ENCODE measurements around the gene KLRC1. TPM values are rescaled to one million over a fixed set of nuclear protein-coding genes. Genes with fewer than 3 reads are reported as not detected.
"Not testable (repeated sequence)": the region's sequence is repeated elsewhere in the genome, so short reads cannot be mapped to it uniquely, and the experiment has no call there.

The KLRC1 gene
- polyA plus RNA-seq, 1 experiment: not detected

DNA sequence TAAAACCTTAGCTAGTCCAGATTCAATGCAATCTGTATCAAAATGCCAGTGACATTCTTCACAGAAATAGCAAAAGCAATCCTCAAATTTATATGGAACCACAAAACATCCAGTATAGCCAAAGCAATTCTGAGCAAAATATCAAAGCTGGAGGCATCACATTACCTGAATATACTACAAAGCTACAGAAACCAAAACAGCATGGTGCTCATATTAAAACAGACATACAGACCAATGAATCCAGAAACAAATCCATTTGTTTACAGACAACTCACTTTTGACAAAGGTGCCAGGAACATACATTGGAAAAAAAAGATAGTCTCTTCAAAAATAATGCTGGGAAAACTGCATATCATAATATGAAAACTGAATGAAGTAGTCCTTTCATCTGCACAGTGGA lies 48.4 kb downstream of the KLRC1 start:
- Histone ChIP-seq H3K4me3 (ENCODE audit: low read depth, low read length) (no peak overlapping the region), H3K27ac (ENCODE audit: low read depth, low read length) (no peak overlapping the region), H3K27me3 (ENCODE audit: control insufficient read depth, insufficient read depth, low read length) (no peaks in the 10 kb centered on the region), H3K9me3 (ENCODE audit: control insufficient read depth, insufficient read depth, low read length) (no peaks in the 10 kb centered on the region)
- TF ChIP-seq, protein P1, sequence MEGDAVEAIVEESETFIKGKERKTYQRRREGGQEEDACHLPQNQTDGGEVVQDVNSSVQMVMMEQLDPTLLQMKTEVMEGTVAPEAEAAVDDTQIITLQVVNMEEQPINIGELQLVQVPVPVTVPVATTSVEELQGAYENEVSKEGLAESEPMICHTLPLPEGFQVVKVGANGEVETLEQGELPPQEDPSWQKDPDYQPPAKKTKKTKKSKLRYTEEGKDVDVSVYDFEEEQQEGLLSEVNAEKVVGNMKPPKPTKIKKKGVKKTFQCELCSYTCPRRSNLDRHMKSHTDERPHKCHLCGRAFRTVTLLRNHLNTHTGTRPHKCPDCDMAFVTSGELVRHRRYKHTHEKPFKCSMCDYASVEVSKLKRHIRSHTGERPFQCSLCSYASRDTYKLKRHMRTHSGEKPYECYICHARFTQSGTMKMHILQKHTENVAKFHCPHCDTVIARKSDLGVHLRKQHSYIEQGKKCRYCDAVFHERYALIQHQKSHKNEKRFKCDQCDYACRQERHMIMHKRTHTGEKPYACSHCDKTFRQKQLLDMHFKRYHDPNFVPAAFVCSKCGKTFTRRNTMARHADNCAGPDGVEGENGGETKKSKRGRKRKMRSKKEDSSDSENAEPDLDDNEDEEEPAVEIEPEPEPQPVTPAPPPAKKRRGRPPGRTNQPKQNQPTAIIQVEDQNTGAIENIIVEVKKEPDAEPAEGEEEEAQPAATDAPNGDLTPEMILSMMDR (IDR thresholded peaks at IDR 0.05; ENCODE audit: low read depth, low read length): no peak
- CTCF ChIA-PET: interaction anchor here (1.4 kb wide), 1 partner anchor 159 kb away, joined by 3 read pairs; no protein-coding TSS in a partner anchor
- DNase-seq (ENCODE audit: low read depth, low spot score): no peak
- POLR2A ChIA-PET: no interaction called here

DNA sequence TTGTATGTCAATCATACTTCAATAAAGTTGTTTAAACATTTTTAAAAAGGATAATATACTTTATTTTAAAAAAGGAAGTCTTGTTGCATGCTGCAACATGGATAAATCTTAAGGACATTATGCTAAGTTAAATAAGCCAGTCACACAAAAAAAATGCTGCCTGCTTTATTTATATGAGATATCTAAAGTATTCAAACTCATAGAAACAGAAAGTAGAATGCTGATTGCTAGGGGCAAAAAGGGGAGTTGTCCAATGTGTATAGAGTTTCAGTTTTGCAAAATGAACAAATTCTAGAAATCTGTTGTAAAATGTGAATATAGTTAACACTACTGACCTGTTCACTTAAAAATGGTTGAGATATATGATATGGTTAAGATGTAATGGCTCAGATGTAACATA lies 52.3 kb downstream of the KLRC1 start:
- no peak for DNase-seq (ENCODE audit: low read depth, low spot score)
- Histone ChIP-seq H3K27ac (ENCODE audit: low read depth, low read length) (no peak overlapping the region), H3K9me3 (ENCODE audit: control insufficient read depth, insufficient read depth, low read length) (no peaks in the 10 kb centered on the region), H3K4me3 (ENCODE audit: low read depth, low read length) (no peak overlapping the region), H3K27me3 (ENCODE audit: control insufficient read depth, insufficient read depth, low read length) (no peaks in the 10 kb centered on the region)
- POLR2A ChIA-PET: no interaction called here
- CTCF ChIA-PET: no interaction called here
- TF ChIP-seq, protein P1 (IDR thresholded peaks at IDR 0.05; ENCODE audit: low read depth, low read length): no peak

DNA sequence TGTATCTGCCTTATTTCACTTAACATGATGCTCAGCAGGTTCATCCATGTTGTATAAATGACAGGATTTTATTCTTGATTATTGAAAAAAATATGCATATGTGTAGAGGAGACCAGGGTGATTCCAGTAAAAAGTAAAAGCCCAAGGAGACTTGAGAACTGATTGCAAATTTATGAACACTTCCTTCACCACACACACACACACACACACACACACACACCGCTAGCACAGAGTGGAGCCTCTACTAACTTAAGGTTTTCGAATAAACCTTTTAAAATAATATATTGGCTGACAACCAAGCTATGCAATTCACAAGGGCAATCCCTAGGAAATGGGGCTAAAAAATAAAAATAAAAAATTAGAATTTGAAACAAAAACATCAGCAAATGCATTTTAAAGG lies 55.0 kb downstream of the KLRC1 start:
- no peak for DNase-seq (ENCODE audit: low read depth, low spot score)
- no peak overlapping the region for H3K27ac ChIP-seq (ENCODE audit: low read depth, low read length)
- H3K9me3 ChIP-seq (ENCODE audit: control insufficient read depth, insufficient read depth, low read length): no peaks in the 10 kb centered on the region
- POLR2A ChIA-PET: no interaction called here
- no peak overlapping the region for H3K4me3 ChIP-seq (ENCODE audit: low read depth, low read length)
- TF ChIP-seq, protein P1 (IDR thresholded peaks at IDR 0.05; ENCODE audit: low read depth, low read length): no peak
- CTCF ChIA-PET: no interaction called here
- H3K27me3 ChIP-seq (ENCODE audit: control insufficient read depth, insufficient read depth, low read length): no peaks in the 10 kb centered on the region

DNA sequence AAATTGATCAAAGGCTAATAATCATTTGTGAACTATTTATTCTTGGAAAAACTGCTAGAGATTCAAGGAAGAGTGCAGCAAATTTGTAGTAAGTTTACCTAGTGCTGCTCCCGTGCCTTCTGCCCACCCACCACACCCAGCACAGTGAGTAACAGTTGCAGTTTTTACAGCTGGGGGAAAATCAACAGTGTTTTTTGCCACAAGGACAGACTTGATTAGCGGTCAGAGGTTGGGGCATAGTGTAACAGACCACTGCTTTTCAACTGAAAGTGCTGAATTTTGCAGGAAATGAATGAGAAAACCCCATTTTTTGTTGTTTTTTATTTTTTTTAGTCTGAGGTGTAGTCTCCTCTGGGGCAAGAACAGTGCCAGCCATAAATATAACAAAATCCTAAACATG lies 55.9 kb downstream of the KLRC1 start:
- POLR2A ChIA-PET: interaction anchor here (0.6 kb wide), 1 partner anchor 277 kb away, joined by 7 read pairs; no protein-coding TSS in a partner anchor

DNA sequence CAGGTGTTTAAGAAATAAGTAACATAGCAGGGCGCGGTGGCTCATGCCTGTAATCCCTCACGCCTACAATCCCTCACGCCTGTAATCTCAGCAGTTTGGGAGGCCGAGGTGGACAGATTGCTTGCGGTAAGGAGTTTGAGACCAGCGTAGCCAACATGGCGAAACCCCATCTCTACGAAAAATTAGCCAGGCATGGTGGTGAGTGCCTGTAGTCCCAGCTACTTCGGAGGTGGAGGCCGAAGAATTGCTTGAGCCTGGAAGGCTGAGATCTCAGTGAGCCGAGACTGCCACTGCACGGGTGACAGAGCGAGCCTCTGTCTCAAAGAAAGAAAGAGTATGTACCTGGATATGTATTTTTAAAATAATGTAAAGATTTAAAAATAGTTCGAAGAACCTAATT lies 57.0 kb downstream of the KLRC1 start:
- H3K9me3 ChIP-seq (ENCODE audit: control insufficient read depth, insufficient read depth, low read length); POLR2A ChIA-PET; H3K27me3 ChIP-seq (ENCODE audit: control insufficient read depth, insufficient read depth, low read length); H3K4me3 ChIP-seq (ENCODE audit: low read depth, low read length); CTCF ChIA-PET; DNase-seq (ENCODE audit: low read depth, low spot score); H3K27ac ChIP-seq (ENCODE audit: low read depth, low read length): not testable (repeated sequence)

More for the DNA sequence above, 55.9 kb downstream of the KLRC1 start:
- Histone ChIP-seq H3K27ac (ENCODE audit: low read depth, low read length) (no peak overlapping the region), H3K4me3 (ENCODE audit: low read depth, low read length) (no peak overlapping the region), H3K9me3 (ENCODE audit: control insufficient read depth, insufficient read depth, low read length) (no peaks in the 10 kb centered on the region), H3K27me3 (ENCODE audit: control insufficient read depth, insufficient read depth, low read length) (no peaks in the 10 kb centered on the region)
- CTCF ChIA-PET: no interaction called here
- TF ChIP-seq, protein P1 (IDR thresholded peaks at IDR 0.05; ENCODE audit: low read depth, low read length): no peak
- DNase-seq (ENCODE audit: low read depth, low spot score): no peak

Other genes with a start within 250 kb of the KLRC1 start
- 181 and 196 TPM in 2 replicates for gene GABARAPL1, start 240.5 kb downstream of the KLRC1 start, polyA plus RNA-seq (2011; rRNA removed)
- gene KLRD1, start 145.5 kb downstream of the KLRC1 start, polyA plus RNA-seq (2011; rRNA removed): 0.11 and 0.33 TPM in 2 replicates
- gene KLRK1, start 63.3 kb downstream of the KLRC1 start, polyA plus RNA-seq (2011; rRNA removed): not detected in 2 replicates
- not detected in 2 replicates for gene KLRC4, start 43.6 kb downstream of the KLRC1 start, polyA plus RNA-seq (2011; rRNA removed)
- not detected in 2 replicates for gene KLRC3, start 32.8 kb downstream of the KLRC1 start, polyA plus RNA-seq (2011; rRNA removed)
- gene KLRC2, start 17.4 kb downstream of the KLRC1 start, polyA plus RNA-seq (2011; rRNA removed): not detected in 2 replicates
- gene EIF2S3B, start 52.5 kb upstream of the KLRC1 start, polyA plus RNA-seq (2011; rRNA removed): 1.3 and 1.5 TPM in 2 replicates
- gene MAGOHB, start 160.2 kb upstream of the KLRC1 start, polyA plus RNA-seq (2011; rRNA removed): 22.5 and 42.9 TPM in 2 replicates
- 0.02 and 0.14 TPM in 2 replicates for gene STYK1, start 220.7 kb upstream of the KLRC1 start, polyA plus RNA-seq (2011; rRNA removed)